HFF-Myc (cell line): Measurements from ENCODE around the gene CKB.

Source experiments
- DNase-seq: peaks from one replicate; pipeline ENCODE4 v3.0.0-alpha.2; 2011; ENCODE audit warnings: low read depth; ENCODE audit errors: extremely low read depth
- H3K4me3 ChIP-seq: replicated peaks from 2 replicates; pipeline ENCODE4 v1.5.1; 2011; ENCODE audit warnings: low read depth, mild to moderate bottlenecking, control low read depth, low read length
- CTCF ChIP-seq: IDR thresholded peaks from 2 replicates; pipeline ENCODE4 v1.5.1; 2012; ENCODE audit warnings: mild to moderate bottlenecking, low read depth, low read length, control low read depth; ENCODE audit errors: missing control alignments

The CKB gene

DNA sequence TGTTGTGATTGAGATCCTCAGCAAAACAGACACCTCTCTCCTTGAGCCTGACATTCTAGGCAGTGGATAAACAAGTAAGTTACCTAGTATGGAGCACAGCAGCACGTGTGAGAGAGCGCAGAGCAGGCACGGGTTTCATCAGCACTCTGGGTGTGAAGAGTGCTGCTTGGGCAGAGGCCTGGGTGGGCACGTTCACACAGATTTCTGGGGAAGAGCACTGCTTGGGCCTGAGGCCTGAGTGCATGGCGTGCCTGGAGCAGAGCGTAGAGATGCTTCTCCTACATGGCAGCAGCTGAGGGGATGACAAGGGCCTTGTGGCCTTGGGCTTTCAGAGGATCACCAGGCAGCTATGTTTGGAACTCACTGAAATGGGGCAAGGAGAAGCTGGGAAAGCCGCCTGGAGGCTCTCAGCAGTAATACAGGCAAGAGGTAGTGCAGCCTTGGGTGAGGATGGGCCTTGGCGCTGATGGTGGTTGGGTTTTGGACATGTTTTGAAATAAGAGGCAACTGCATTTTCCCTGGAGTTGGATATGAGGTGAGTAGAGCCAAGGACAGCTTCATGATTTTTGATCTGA is 17.6 kb downstream of the CKB start:
- DNase-seq = no peak
- no peak for TF ChIP-seq CTCF
- no peak overlapping the region for H3K4me3 ChIP-seq

DNA sequence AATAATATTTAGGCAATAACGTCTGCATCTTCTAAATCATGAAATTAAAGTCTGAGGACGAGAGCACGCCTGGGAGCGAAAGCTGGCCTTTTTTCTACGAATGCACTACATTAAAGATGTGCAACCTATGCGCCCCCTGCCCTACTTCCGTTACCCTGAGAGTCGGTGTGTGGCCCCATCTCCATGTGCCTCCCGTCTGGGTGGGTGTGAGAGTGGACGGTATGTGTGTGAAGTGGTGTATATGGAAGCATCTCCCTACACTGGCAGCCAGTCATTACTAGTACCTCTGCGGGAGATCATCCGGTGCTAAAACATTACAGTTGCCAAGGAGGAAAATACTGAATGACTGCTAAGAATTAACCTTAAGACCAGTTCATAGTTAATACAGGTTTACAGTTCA is 19.3 kb downstream of the CKB start:
- no peak overlapping the region for H3K4me3 ChIP-seq
- no peak for DNase-seq

DNA sequence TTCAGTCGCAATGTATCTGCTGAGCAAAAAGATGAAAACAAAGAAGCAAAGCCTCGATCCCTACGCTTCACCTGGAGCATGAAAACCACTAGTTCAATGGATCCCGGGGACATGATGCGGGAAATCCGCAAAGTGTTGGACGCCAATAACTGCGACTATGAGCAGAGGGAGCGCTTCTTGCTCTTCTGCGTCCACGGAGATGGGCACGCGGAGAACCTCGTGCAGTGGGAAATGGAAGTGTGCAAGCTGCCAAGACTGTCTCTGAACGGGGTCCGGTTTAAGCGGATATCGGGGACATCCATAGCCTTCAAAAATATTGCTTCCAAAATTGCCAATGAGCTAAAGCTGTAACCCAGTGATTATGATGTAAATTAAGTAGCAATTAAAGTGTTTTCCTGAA is 19.8 kb downstream of the CKB start:
- H3K4me3 ChIP-seq = no peak overlapping the region
- TF ChIP-seq CTCF = no peak
- no peak for DNase-seq

More for the DNA sequence above, 19.3 kb downstream of the CKB start:
- no peak for TF ChIP-seq CTCF

DNA sequence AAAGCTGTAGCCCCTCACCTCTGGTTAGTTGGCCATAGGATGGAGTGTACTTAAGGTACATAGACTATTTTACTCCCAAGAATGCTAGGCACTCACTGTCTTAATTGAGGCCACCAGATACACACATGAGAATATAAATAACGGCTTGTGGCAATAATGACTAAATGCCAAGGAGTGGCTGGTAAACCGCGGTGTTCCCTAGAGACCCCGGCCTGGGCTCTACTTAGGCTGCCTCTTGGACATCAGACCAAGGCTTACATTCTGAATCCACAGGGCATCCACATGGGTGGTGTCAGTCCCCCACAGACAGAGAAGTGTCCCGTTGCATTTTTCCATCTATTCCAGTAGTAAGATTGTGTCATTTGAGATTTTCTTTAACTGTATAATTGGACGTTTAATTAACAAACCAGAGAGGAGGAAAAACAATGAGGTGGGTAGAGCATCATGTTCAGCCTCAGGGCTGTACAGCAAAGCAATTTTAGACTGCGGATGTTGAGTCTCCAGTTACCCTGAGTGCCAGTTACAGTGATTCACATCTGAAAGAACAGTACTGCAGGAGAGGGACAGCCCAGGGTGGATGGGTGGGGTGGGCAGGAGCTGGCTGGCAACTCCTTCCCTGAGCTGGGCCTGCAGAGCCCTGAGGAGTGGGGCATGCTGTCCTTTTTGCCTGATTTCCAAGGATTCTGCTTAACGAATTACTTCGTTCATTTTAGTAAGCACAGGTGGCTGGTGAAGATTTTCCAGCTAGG is 20.5 kb downstream of the CKB start:
- H3K4me3 ChIP-seq = no peak overlapping the region
- TF ChIP-seq CTCF = no peak
- no peak for DNase-seq

GRCh38 chr14:103501041-103501870 is 21.4 kb downstream of the CKB start:
- H3K4me3 ChIP-seq = no peak overlapping the region
- DNase-seq = no peak

More at GRCh38 chr14:103501041-103501870, 21.4 kb downstream of the CKB start:
- TF ChIP-seq CTCF = no peak
